GM18508 (cell line): ENCODE measurements around the gene UBN2.

Experiments
- ATAC-seq: cut with Tn5 transposase; IDR thresholded peaks from one replicate; pipeline ENCODE4 v1.9.1; 2021; ENCODE audit warnings: moderate number of reproducible peaks; ENCODE audit not compliant: insufficient read depth, unreplicated experiment

Gene UBN2

DNA sequence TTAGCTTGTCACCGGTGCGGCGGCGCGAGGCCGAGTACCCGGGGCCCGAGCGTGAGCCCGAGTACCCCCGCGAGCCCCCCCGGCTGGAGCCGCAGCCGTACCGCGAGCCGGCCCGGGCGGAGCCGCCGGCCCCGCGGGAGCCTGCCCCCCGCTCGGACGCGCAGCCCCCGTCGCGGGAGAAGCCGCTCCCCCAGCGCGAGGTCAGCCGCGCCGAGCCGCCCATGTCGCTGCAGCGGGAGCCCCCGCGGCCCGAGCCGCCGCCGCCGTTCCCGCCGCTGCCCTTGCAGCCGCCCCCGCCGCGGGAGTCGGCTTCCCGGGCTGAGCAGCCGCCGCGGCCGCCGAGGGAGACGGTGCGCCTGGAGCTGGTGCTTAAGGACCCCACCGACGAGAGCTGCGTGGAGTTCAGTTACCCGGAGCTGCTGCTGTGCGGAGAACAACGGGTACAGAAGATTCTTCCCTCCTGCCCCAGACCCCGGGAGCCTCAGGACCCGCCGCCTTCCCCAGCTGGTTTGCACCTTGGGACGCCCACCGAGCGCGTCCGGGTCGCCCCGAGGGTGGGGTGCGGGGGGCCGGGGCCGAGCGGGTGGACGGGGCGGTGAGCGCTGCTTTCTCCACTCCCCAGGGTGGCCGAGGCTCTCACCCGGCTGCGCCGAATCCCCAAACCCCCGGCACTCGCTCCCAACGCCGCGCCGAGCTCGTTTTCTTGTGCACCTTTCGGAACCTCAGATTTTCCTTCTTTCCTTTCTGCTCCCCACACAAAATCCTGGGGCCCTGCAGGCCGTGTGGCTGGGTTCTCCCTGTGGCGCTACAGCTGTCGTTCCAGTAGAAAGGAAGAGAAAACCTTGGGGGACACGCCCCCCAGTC is 708 bp downstream of the UBN2 start:
- peak; percentile 4 for ATAC-seq

DNA sequence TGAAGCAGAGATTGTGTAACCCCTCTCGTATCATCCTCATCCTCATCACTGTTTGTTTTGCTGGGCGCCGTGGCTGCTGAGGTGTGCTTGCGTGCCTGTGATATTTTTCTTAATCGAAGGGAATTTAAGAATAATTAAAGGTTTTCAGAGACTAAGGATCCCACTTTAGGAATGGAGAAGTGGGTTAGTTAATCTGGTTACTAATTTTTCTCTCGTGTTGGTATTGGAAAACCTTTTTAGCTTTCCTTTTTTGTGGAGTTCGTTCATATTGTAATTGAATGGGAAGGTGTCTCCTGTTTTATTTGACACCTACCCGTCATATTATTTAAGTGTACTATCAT is 1.3 kb downstream of the UBN2 start:
- no peak for ATAC-seq

DNA sequence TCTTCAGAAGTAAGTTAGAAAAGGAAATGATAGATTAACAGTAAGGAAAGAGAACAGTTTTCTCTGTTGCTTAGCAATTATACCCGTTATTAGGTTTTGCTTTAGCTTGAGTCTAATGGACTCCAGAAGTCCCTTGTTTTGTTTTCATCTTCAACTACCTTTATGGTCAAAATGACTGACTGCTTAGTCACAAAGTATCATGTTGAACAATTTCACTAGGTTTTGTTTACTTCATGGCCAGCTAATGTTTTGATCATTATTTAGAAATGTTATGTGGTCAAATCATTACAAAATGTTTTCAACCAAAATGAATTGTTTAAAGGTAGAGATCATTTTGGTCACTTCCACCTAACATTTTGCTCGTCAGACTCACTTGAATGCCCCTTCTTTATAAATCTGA is 1.9 kb downstream of the UBN2 start:
- no peak for ATAC-seq

DNA sequence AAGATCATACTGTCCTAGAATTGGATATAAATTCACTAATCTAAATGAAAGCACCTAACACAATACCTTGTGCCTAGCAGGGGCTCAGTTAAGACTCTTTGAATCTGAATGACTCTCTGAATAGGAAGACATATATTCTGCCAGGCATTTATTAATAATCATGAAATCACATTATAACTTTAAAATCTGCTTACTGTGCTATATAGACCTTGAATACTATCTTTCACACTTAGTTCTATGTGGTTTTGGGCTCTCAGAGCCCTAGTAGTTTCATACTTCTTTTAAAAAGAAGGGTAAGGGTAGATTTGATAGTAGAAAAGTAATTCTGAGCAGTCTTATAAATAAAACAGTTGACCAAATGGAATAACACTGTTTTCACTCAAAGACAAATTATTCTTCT is 10.2 kb downstream of the UBN2 start:
- ATAC-seq: no peak

DNA sequence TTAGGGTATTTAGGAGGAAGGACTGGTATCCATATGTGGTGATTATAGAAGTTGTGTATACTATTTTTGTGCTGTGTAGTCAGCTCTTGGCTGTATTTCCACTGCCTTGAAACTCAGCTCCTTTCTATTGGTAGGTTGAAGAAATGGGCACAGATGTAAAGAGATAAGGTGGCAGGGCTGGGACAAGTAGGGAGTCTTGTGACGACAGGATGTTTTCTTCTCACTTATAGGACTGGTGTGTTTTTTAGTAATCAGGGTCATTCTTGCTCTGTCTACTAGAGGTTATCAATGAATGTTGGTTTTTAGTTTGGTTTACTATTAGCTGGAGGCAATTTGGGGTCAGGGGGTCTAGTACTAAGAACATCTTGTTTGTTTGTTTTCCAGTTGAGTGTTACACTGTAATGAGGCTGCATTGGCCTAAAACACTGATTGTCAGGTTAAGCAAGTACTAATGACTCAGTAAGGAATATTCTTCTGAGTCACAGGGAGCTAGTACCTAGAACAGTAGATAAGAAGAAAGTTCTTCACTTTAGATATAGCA is 11.8 kb downstream of the UBN2 start:
- no peak for ATAC-seq

DNA sequence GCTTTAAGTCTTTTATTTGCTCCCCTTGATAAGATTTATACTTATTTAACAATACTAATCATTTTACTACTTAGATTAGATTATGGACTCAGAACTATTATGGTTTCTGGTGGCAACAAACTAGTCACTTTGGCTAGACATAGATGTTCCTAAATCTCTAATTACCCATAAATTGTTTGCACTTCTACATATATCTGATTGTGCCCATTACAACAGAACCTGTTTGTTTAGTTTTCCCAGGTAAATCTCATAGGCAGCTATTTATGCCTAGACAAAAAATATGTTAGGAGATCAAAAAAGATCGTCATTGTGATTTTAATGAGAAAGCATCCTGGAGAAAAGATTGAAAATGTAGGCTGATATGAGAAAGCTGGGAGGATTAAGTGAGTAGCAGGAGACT is 14.4 kb downstream of the UBN2 start:
- ATAC-seq: no peak

DNA sequence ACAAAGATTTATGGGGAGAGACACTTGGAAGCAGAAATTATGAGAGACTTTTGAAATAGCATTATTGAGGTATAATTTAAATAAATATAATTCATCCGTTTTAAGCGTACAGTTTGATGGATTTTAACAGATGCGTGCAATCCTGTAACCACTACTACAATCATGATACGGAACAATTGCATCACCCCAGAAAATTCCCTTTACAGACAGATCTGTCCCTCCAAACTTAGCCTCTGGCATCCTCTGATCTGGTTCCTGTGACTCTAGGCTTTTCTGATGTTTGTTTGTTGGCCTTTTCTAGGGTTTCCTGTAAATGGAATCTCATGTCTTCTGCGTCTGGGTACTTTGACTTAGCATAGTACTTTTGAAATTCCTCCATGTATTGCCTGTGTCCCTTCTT is 15.5 kb downstream of the UBN2 start:
- ATAC-seq: no peak

DNA sequence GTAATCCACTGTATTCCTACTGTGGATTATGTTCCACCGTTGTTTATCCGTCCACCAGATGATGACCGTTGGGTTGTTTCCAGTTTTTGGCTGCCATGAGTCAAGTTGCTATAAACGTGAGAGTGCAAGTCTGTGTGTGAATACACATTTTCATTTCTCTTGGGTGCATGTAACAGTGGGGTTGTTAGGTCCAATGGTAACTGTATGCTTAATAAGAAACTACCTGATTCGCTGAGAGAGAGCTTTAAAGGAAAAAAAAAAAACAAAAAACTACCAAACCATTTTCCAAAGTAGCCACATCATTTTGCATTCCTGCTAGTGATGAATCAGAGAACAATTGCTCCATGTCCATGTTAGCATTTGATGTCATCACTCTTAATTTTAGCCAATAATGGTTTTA is 15.9 kb downstream of the UBN2 start:
- ATAC-seq: no peak

DNA sequence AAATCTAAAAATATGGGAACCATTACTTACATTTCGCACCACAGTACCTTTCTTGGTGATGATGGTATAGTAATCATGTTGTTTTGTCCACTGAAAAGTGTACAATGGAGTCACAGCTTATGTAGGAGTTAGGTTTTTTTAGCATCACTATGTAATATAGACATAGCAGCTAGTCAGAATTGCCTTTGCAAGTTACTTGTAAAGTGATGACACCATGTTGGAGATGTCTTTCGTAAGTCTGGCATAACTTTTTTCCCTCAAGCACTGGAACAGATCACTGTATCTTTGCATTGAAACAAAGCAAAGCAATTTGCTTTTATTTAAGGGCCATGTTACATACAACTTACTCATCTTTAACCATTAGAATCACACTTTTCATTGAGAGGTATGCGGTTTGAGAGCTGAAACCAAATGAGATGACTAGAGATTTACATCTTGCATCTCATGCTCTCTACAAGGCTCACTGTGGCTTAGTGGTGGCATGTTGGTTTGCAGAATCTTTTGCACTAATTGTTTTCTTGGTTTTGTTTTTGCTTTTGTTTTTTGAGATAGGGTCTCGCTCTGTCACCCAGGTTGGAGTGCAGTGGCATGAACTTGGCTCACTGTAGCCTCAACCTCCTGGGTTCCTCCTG is 18.3 kb downstream of the UBN2 start:
- no peak for ATAC-seq

DNA sequence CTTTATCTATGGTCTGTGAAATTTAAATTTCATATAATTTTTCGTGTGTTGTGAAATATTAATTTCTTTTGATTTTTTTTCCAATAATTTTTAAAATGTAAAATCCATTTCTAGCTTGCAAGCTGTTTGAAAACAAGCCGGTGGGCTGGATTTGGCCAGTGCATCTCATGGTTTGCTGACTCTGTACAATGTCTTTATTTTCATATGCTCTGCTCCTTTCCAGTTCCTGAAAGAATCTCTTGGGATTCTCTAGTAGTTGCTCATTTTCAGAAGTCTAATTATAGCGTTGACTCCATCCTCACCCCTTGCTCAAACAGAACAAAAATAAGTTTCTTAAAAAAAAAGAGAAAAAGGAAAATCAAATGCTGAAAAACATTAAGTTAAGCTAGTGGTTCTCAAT is 21.4 kb downstream of the UBN2 start:
- no peak for ATAC-seq

DNA sequence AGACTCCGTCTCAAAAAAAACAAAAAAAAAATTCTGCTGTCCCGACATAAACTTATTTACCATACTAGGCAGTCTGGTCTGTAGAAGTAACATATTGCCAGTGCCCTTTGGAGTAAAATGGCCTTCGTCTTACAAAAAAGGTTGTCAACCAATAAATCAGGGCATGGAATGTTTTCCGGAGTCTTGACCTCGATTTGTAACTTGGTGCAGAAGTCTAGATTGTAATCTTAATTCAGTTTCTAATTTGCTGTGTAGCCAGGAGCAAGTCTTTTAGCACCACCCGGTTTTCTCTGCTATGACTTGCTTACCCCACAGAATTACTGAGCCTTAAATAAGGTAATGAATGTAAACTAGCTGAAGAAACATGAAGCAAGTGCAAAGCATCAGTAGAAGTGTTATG is 23.2 kb downstream of the UBN2 start:
- ATAC-seq: no peak

DNA sequence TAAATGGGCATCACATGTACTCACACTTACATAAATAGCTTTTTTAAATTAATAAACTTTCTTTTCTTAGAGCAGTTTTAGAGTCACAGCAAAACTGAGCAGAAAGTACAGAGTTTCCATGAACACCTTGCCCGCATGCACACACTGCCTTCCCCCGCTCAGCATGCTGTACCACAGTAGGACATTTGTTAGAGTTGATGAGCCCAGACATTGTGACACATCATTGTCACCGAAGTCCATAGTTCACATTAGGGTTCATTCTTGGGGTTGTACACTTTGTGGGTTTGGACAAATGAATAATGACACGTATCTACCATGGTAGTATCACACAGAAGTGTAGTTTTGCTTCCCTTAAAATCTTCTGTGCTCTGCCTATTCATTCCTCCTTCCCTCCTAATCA is 23.7 kb downstream of the UBN2 start:
- no peak for ATAC-seq

DNA sequence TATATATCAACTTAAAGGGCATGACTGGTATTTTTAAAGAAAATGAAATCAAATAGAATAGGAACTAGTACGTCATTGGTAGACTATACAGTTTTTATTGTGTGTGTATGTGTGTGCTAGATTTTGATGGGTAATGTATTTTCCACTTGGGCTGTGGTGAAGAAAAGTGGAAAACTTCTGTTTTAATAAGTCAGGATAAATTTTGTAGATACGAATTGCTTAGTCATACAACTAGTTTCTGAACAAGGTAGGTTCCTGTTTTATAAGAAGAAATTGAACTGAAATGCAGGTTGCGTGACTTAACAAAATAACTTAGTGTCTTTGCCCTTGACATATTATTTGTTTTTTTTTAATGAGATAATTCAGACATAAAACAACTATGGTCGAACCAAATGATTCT is 24.3 kb downstream of the UBN2 start:
- no peak for ATAC-seq

DNA sequence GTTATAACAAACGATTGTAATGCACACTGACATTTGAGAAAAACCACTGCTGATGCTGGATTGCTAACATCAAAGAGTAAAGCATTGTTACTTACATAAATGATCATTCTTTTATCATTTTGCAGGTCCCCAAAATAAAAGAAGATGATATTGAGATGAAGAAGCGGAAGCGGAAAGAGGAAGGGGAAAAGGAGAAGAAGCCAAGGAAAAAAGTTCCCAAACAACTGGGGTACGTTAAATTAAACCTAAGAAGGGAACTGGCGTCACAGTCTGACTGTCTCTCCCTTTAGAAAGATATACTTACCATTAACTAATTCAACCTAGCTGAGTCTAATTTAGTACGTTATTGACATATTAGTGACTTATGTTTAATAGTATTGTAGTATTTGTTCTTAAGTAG is 28.1 kb downstream of the UBN2 start:
- ATAC-seq: no peak

DNA sequence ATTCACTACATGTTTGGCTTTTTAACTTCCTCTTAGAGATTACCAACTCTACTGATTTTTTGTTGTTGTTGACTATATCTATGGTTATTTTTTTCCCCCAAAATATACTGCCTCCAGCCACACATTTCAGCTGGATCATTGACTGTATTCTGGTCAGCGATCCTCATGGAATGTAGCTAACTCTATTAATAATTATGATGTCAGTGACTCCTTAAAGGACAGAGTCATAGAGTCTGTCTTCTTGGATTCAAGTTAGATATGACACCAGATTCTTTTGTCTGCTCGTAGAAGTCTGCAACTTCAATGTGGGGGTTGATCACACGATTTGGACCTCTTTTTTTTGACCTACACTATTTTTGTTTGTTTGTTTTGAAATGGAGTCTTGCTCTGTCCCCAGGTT is 33.2 kb downstream of the UBN2 start:
- no peak for ATAC-seq

DNA sequence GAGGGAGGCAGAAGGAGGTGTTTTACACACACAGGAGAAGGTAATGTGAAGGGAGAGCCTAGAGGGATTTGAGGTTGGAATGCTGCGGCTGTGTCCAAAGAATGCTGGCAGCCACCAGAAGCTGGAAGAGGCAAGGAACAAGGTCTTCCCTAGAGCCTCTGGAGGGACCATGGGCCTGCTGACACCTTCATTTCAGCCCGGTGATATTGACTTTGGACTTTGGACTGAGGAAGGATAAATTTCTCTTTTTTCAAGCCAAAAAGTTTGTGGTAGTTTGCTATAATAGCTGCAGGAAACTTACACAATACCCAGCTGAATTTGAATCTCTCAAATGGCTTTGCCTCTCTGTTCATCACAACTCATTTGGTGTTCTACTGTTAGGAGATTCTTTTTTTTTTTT is 34.6 kb downstream of the UBN2 start:
- no peak for ATAC-seq

DNA sequence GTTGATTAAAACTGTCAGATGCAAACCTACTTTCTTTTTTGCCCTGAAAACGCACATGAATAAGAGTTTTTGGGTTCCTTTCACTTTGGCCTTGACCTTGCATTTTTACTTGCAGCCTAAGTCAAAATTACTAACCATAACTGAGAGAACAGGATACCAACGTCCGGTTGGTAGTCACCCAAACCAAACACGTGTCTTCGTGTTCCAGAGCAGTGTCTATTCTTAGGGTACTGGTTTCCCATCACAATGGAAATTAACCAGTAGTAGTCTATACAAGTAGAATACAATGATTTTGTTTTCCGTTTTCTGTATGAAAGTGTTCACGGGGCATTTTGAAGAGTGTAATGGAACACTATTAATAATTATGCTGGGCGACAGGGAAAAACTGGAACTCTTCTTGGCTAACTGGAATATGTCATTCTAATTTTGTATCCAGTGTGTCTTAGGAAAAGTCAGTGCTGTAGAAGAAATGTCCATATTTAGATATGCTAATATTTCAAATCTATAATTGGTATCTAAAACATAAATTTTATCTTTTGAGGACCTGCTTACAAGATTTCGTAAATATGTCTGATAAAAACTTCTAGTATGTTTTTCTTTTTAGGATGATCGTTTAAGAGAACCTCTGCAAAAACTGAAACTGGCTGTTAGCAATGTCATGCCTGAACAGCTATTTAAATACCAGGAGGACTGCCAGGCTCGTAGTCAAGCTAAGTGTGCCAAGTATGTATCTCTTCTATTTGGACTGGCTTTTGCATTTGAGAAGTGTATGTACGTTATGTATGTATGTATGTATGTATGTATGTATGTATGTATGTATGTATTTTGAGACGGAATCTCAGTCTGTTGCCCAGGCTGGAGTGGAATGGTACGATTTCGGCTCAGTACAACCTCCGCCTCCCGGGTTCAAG is 40.9 kb downstream of the UBN2 start:
- no peak for ATAC-seq

DNA sequence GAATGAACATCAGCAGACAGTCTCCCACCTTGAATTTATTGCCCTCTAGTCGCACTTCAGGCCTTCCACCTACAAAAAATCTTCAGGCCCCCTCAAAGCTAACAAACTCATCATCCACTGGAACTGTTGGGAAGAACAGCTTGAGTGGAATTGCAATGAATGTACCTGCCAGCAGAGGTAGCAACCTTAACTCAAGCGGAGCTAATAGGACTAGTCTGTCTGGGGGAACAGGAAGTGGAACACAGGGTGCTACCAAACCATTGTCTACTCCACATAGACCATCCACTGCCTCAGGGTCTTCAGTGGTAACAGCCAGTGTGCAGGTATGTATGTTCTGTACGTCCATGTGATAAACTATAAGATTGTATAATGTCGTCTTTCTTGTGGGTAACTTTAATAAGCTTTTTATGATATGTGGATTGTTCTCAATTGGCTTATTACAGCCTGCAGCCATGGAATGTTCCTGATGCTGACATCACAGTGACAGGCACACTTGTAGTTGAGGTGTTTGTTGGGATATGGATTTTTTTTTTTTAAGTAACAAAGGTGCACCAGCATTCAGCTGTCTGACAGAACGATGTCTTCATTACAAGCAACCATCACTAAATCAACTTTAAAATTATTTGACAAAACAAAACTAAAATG is 53.3 kb downstream of the UBN2 start:
- no peak for ATAC-seq

DNA sequence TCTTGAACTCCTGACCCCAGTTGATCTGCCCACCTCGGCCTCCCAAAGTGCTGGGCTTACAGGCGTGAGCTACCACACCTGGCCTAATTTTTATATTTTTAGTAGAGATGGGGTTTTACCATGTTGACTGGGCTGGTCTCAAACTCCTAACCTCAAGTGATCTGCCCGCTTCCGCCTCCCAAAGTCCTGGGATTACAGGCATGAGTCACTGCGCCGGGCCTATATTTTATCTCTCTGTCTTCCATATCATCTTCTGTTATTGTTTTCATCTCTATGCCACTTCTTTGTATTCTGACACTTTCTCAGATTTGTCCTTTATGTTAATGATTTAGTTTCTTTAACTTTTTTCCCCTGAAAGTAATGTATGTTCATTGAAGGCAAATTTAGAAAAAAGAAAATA is 55.1 kb downstream of the UBN2 start:
- ATAC-seq: no peak

DNA sequence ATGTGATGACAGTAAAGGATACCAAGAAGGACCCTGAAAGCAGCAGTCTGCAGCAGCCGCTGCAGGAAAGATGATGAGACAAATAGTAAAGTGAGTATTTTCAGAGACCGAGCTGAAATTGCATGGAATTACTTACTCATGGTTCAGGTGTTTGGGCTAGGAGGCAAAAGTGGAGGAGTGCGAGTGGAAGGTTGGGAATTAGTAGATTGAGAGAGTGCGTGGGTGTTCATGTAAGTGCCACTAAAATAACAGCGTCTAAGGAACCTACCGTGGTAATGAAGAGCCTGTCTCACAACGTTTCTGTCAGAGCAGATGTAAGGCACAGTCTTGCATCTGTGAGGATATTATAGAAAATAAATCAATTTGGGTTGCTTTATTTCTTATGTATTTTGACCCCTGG is 61.8 kb downstream of the UBN2 start:
- no peak for ATAC-seq
